HuH-7 (cell line): Measurements from ENCODE around the gene GPRC5C.
"Not testable (repeated sequence)": the region's sequence is repeated elsewhere in the genome, so short reads cannot be mapped to it uniquely, and the experiment has no call there.

Experiments
- DNase-seq: peaks from one replicate; pipeline ENCODE4 v3.0.0; 2011; ENCODE audit warnings: low spot score

The GPRC5C gene

GRCh38 chr17:74472890-74473289 lies 41.0 kb downstream of the GPRC5C start:
- no peak for DNase-seq

- no peak for DNase-seq
These were observed 41.4 kb downstream of the GPRC5C start for GRCh38 chr17:74473294-74473693.

DNA sequence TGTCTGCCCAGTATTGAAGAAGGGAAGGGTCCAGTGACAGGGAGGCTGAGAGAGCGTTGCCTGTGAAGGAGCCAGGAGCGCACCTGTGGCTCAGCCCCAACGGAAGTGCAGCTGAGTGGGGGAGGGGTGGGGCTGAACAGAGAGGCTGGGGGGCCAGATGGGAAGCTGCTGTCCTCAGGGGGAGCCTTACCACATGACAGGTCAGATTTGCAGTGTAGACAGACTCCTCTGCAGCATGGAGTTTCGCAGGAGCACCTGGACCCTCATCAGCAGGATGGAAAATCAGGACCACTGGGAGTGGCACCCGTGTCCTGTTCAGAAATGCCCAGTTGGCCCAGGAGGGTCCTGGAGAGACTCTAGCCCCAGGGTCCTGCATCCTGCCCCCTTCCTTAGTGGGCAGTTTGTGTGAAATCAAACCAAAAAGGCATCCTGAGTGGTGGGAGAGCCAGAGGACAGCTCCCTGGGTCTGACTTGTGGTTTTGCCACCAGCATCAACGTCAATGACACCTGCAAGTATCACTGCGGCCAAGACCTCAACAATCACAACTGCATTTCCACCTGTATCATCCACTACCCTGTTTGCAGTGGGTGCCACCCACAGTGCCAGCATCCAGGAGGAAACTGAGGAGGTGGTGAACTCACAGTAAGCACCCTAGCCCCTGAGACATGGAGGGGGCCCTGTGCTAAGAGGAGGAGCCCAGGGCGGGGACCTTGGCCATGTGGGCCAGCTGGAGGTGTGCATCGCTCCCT lies 42.3 kb downstream of the GPRC5C start:
- no peak for DNase-seq

DNA sequence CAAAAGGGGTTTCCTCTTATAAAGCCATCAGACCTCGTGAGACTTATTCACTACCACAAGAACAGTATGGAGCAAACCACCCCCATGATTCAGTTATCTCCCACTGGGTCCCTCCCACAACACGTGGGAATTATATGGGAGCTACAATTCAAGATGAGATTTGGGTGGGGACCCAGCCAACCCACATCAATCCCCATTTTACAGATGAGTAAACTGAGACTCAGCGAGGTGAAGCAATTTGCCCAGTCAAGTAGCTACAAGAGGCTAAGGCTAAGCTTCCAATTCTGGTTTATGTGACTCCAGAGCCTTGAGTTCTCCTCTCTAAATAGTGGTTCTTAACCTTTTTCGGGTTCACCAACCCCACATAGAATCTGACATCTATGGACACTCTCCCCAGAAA lies 43.3 kb downstream of the GPRC5C start:
- DNase-seq, result no peak

DNA sequence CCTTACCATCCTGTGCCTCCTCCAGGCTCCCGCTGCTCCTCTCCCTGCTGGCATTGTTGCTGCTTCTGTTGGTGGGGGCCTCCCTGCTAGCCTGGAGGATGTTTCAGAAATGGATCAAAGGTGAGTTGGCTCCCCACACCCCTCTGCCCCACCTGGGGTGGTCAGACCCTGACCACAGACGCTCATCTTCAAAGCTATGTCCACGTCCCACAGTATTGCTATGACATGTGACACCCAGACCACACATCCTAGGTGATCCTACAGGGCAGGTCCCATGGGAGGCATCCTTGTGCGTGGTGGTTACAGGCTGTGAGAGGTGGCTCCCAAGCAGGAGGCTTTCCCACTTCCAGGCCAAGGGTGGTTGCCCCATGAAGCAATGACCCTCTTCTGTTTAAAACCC lies 45.5 kb downstream of the GPRC5C start:
- DNase-seq, result no peak

- DNase-seq, result no peak
These were observed 46.7 kb downstream of the GPRC5C start for GRCh38 chr17:74478420-74479100.

GRCh38 chr17:74480290-74480689 lies 48.4 kb downstream of the GPRC5C start:
- no peak for DNase-seq

GRCh38 chr17:74481621-74482020 lies 49.7 kb downstream of the GPRC5C start:
- DNase-seq, result no peak

DNA sequence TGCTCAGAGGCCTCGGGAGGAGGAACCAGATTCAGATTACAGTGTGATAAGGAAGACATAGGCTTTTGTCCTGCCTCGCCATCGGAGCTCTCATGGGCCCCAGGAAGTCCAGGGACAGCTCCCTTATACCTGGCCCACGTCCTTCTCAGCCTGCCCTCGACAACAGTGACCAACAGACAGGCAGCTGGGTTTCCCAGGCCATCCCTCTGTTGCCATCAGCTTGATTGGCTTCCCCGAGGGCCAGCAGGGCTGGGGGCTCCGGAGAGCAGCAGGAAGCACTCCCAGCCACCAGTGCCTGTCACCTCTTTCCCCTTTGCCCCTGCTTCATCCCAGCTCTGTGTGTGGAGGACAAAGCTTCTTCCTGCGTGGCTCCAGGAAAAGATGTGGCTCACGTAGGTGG lies 52.2 kb downstream of the GPRC5C start:
- DNase-seq, result no peak

- no peak for DNase-seq
These were observed 53.3 kb downstream of the GPRC5C start for GRCh38 chr17:74485022-74485743.

DNA sequence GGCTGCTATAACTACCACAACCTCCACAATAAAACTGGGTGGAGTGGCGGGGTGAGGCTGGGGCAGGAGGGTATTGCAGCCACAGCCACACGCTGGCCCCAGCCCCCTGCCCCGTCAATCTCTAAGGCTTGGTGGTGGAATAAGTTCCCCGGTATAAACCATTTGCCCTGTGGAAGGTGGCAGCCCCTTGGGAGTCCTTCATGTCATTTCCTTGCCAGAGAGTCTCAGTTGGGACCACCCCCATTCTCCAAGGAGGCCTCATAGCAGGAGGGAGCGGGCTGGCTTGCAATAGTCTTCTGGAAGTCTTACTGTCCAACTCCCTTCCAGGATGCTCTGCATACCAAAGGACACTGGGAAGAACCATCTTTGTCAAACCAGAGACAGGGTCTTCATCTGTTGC lies 54.0 kb downstream of the GPRC5C start:
- no peak for DNase-seq

GRCh38 chr17:74488276-74488675 lies 56.4 kb downstream of the GPRC5C start:
- DNase-seq, result not testable (repeated sequence)

GRCh38 chr17:74490716-74491115 lies 58.8 kb downstream of the GPRC5C start:
- no peak for DNase-seq

DNA sequence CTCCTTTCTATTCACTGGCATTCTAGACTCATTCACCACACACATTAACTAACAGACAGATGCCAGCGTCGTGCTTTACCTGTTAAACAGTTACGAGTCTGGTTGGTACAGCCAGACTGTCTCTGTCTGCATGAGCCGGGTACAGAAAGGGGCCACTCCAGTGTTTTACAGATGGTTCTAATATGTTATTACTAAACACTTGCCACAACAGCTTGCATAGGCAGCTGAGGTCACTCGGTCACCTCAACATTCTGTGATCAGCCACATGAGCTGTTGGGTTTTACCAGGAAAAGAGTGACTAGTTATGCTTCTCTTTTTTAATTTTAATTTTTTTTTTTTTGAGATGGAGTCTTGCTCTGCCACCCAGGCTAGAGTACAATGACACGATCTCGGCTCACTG lies 59.7 kb downstream of the GPRC5C start:
- DNase-seq, result no peak

DNA sequence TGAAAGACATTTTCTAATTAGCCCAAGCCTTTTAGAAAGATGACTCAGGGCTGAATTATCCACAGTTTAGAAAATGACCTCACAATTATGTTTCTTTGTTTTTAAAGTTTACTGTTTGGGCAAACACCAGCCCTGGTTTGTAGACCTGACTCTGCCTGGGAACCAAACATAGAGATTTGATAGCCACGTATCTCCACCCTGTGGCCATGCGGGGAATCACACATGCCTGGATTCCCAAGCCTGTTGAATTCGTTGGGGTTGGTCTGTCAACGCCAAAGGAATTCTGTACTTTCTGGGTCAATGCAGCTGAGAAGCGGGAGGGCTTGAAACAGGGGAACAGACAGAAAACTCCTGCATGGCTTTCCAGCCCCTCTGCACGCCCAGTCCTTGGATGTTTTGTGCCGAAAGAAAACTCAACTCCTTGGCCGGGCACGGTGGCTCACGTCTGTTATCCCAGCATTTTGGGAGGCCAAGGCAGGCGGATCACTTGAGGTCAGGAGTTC lies 61.5 kb downstream of the GPRC5C start:
- DNase-seq, result peak; percentile 77
